Measurements from ENCODE around the gene SLC45A1. TPM values are rescaled to one million over a fixed set of nuclear protein-coding genes. Genes with fewer than 3 reads are reported as not detected.

SLC45A1 gene
- total RNA-seq, 1 donor from 2014 or later: under 0.01 TPM

DNA sequence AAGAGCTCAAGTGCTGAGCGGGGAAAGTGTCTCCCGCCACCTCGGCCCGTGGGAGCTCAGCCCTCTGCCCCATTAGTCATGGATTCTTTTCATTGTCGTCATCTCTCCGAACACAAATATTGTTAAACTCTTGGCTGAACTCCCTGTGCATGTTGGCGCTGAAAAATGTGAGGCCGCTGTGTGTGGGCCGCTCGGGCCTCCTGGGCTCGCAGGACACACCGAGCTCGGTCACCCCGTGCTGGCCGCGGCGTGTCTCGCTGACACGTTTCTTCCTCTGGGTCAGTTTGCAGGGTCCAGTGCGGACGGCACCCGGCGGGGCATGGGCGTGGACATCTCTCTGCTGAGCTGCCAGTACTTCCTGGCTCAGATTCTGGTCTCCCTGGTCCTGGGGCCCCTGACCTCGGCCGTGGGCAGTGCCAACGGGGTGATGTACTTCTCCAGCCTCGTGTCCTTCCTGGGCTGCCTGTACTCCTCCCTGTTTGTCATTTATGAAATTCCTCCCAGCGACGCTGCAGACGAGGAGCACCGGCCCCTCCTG is 25.6 kb downstream of the SLC45A1 start:
- H3K4me1 ChIP-seq (ENCODE audit: control insufficient read depth in 3 of 3, insufficient read depth in 3 of 3, low read length in 3 of 3): peaks cover 10% of the 10 kb centered on the region in 3 donors
- peak overlapping the region in 1 of 3 donors; percentile 58 for H3K4me3 ChIP-seq (ENCODE audit: low read length in 3 of 3)
- H3K27me3 ChIP-seq (ENCODE audit: control insufficient read depth in 3 of 3, insufficient read depth in 3 of 3, low read length in 3 of 3): no peaks in the 10 kb centered on the region
- peak overlapping the region in 2 of 3 donors; percentile 40 to 71 for H3K9ac ChIP-seq (ENCODE audit: low read depth in 1 of 3, low read length in 3 of 3)
- H3K27ac ChIP-seq (ENCODE audit: low read depth, low read length): peak overlapping the region; percentile 40
- no peaks in the 10 kb centered on the region for H3K9me3 ChIP-seq (ENCODE audit: control insufficient read depth in 3 of 3, low read length in 3 of 3)
- H3K36me3 ChIP-seq (ENCODE audit: control insufficient read depth in 3 of 3, insufficient read depth in 3 of 3, low read length in 3 of 3): peaks cover 0 to 2% (median 0%) of the 10 kb centered on the region in 3 donors

DNA sequence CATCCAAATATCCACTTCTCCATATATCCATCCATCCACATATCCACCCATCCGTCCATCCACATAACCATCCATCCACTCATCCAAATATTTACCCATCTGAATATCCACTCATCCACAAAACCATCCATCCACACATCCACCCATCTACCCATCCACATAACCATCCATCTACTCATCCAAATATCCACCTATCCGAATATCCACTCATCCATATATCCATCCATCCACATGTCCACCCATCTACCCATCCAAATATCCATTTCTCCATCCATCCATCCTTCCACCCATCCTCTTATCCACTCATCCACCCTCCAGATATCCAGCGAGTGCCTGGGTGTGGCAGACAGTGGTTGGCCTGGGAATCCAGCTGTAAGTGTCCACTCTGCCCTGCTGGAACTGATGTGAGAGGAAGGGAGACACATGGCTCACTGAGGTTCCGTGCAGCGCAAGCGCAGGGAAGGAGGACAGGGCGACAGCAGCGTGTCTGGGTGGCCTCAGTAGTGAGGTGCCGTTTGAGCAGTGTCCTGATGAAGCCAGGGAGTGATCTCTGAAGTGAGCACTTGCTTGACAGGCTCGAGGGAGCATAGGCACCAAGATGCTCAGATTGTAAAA is 27.1 kb downstream of the SLC45A1 start:
- peak overlapping the region in 1 of 3 donors; percentile 16 for H3K9ac ChIP-seq (ENCODE audit: low read depth in 1 of 3, low read length in 3 of 3)
- H3K27me3 ChIP-seq (ENCODE audit: control insufficient read depth in 3 of 3, insufficient read depth in 3 of 3, low read length in 3 of 3): no peaks in the 10 kb centered on the region
- H3K36me3 ChIP-seq (ENCODE audit: control insufficient read depth in 3 of 3, insufficient read depth in 3 of 3, low read length in 3 of 3): no peaks in the 10 kb centered on the region
- no peaks in the 10 kb centered on the region for H3K9me3 ChIP-seq (ENCODE audit: control insufficient read depth in 3 of 3, low read length in 3 of 3)
- no peak overlapping the region for H3K4me3 ChIP-seq (ENCODE audit: low read length in 3 of 3)
- H3K27ac ChIP-seq (ENCODE audit: low read depth, low read length): no peak overlapping the region
- peaks cover 13 to 23% (median 19%) of the 10 kb centered on the region in 3 donors for H3K4me1 ChIP-seq (ENCODE audit: control insufficient read depth in 3 of 3, insufficient read depth in 3 of 3, low read length in 3 of 3)

DNA sequence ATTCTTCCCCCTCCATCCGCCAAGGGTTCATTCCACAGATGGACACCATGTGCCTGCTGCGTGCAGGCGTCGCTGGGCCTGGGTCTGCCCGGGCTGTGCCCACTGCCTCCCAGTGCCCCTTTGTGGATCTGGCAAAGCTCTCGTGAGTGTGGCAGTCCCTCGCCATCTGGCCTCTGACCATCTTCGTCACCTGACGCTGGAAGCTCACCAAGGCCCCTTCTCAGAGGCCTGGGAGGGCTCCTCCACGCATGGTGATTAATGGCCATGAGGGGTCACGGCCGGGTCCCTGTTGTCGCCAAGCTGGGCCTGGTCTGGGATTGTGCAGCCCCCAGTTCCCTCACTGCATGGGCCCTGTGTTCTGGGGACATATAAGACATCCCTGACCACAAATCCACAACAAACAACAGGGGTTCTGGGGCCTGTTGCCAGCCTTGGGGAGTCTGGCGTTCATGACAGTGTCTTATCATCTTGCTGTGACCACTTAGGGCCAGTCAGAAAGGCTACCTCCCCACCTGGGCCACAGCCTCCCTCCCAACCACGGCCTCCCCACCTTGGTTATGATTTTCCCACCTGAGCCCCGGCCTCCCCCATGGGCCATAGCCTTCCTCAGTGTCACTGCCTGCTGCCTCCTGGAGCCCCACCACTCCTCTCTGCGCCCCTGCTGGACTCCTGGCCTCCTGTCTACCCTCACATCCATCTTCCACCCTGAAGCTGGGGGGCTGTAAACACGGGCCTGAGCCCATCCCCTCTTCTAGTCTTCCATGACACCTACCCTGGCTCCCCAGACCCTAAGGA is 27.9 kb downstream of the SLC45A1 start:
- no peak overlapping the region for H3K9ac ChIP-seq (ENCODE audit: low read depth in 1 of 3, low read length in 3 of 3)
- no peak overlapping the region for H3K4me3 ChIP-seq (ENCODE audit: low read length in 3 of 3)
- no peaks in the 10 kb centered on the region for H3K27me3 ChIP-seq (ENCODE audit: control insufficient read depth in 3 of 3, insufficient read depth in 3 of 3, low read length in 3 of 3)
- peaks cover 19 to 26% (median 22%) of the 10 kb centered on the region in 3 donors for H3K4me1 ChIP-seq (ENCODE audit: control insufficient read depth in 3 of 3, insufficient read depth in 3 of 3, low read length in 3 of 3)
- H3K9me3 ChIP-seq (ENCODE audit: control insufficient read depth in 3 of 3, low read length in 3 of 3): no peaks in the 10 kb centered on the region
- no peak overlapping the region for H3K27ac ChIP-seq (ENCODE audit: low read depth, low read length)
- H3K36me3 ChIP-seq (ENCODE audit: control insufficient read depth in 3 of 3, insufficient read depth in 3 of 3, low read length in 3 of 3): no peaks in the 10 kb centered on the region

DNA sequence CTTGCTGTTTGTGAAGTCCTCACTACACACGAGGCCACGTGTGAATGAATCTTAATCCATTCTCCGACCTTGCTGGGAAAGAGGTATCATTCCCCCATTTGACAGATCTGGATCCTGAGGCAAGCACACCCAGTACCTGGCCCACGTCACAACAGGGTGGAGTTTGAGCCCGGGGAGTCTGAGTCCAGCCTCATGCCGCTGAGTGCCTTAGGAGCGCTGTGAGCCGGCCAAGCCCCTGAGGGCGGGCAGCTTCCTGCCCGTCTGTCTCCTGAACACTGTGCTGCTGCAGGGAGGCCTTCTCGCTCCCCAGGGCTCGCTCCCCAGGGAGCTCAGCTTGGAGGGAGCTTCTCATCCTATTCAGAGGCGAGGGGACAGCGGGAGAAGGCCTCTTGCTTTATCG is 29.7 kb downstream of the SLC45A1 start:
- H3K4me3 ChIP-seq (ENCODE audit: low read length in 3 of 3): no peak overlapping the region
- H3K9me3 ChIP-seq (ENCODE audit: control insufficient read depth in 3 of 3, low read length in 3 of 3): no peaks in the 10 kb centered on the region
- no peak overlapping the region for H3K27ac ChIP-seq (ENCODE audit: low read depth, low read length)
- H3K27me3 ChIP-seq (ENCODE audit: control insufficient read depth in 3 of 3, insufficient read depth in 3 of 3, low read length in 3 of 3): no peaks in the 10 kb centered on the region
- H3K4me1 ChIP-seq (ENCODE audit: control insufficient read depth in 3 of 3, insufficient read depth in 3 of 3, low read length in 3 of 3): peaks cover 25 to 34% (median 32%) of the 10 kb centered on the region in 3 donors
- H3K9ac ChIP-seq (ENCODE audit: low read depth in 1 of 3, low read length in 3 of 3): no peak overlapping the region
- peaks cover 0 to 4% (median 0%) of the 10 kb centered on the region in 3 donors for H3K36me3 ChIP-seq (ENCODE audit: control insufficient read depth in 3 of 3, insufficient read depth in 3 of 3, low read length in 3 of 3)

DNA sequence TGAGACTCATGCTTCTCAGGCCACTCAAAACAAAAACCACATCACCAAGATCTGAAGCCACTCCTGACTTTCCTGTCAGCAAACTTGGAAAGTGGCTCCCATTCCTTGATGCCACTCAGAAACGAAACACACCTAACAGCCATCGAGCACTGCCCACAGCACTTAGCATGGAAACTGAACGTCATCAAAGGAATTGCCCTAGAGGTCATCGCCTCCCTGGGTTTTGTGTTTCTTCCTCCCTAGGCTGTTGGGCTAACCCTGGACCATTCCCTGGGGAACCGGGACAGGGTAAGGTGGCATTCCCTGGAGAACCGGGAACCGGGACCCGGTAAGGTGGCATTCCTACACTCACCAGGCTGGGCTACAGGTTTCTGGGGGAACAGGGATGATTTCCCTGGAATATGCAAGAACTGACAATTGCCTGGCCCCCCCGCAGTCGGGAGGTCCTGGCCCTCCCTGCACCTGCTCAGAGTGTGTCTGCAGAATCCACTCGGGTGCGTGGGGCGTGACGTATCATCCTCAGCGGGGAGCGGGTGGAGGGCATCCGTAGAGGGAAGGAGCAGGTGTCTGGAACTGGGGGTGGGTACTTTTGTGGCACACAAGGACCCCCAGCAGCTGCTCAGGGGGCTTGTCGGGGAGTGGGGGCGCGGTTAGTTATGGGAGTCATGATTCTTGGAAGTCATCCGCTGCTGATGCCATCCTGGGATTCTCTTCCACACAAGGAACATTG is 30.3 kb downstream of the SLC45A1 start:
- Histone ChIP-seq H3K27ac (ENCODE audit: low read depth, low read length) (no peak overlapping the region), H3K27me3 (ENCODE audit: control insufficient read depth in 3 of 3, insufficient read depth in 3 of 3, low read length in 3 of 3) (no peaks in the 10 kb centered on the region), H3K9me3 (ENCODE audit: control insufficient read depth in 3 of 3, low read length in 3 of 3) (no peaks in the 10 kb centered on the region), H3K36me3 (ENCODE audit: control insufficient read depth in 3 of 3, insufficient read depth in 3 of 3, low read length in 3 of 3) (peaks cover 0 to 10% (median under 1%) of the 10 kb centered on the region in 3 donors), H3K9ac (ENCODE audit: low read depth in 1 of 3, low read length in 3 of 3) (peak overlapping the region in 1 of 3 donors; percentile 25), H3K4me3 (ENCODE audit: low read length in 3 of 3) (no peak overlapping the region), H3K4me1 (ENCODE audit: control insufficient read depth in 3 of 3, insufficient read depth in 3 of 3, low read length in 3 of 3) (peaks cover 23 to 35% (median 33%) of the 10 kb centered on the region in 3 donors)

DNA sequence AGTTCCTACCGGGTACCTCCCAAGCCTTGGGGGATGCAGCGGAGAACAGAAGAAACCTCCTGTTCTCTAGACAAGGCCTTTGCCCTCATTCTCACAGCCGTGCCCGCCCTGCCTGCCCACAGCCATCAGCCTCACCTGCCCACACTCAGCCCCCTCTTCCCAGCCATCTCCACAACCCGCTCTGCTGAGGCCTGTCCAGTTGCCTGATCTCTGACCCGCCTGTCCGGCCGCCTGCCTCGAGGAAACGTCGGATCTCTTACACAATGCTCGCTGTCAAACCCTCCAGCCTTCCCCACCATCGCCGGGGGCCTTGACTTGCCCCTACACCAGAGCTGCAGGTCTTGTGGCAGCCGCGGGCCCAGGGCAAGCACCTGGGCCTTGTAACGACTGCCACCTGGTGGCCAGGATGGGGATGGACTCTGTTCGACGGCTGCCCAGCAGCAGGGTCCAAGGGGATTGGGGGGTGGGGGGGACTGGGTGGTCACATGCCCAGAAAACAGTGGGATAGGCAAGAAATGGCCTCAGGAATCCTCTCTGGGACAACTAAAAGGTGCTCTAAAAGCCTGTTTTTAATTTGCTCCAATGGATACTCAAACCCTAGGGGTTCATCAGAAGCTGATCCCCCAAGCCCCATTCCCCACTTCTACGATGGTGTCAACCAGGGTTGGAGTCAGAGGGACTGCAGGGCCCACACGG is 31.0 kb downstream of the SLC45A1 start:
- H3K27ac ChIP-seq (ENCODE audit: low read depth, low read length): no peak overlapping the region
- no peak overlapping the region for H3K4me3 ChIP-seq (ENCODE audit: low read length in 3 of 3)
- no peaks in the 10 kb centered on the region for H3K9me3 ChIP-seq (ENCODE audit: control insufficient read depth in 3 of 3, low read length in 3 of 3)
- peak overlapping the region in 1 of 3 donors; percentile 25 for H3K9ac ChIP-seq (ENCODE audit: low read depth in 1 of 3, low read length in 3 of 3)
- H3K27me3 ChIP-seq (ENCODE audit: control insufficient read depth in 3 of 3, insufficient read depth in 3 of 3, low read length in 3 of 3): no peaks in the 10 kb centered on the region
- H3K4me1 ChIP-seq (ENCODE audit: control insufficient read depth in 3 of 3, insufficient read depth in 3 of 3, low read length in 3 of 3): peaks cover 24 to 35% (median 32%) of the 10 kb centered on the region in 3 donors
- H3K36me3 ChIP-seq (ENCODE audit: control insufficient read depth in 3 of 3, insufficient read depth in 3 of 3, low read length in 3 of 3): peaks cover 7 to 16% (median 8%) of the 10 kb centered on the region in 3 donors

DNA sequence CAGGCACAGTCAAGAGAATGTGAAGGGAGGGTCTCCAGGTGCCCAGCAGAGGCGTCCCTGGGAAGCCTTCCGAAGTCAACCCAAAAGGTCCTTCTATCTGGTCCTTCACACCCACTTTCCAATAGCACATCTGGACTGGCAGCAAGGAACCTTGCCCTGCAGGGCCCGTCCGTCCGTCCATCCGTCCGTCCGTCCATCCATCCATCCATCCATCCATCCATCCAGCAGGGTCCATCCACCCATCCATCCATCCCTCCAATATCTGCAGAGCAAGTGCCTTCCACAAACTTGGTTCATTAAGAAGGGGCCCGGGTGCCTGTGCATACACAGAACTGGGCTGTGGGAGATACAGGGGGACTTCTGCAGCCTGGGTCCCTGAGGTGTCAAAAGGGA is 31.6 kb downstream of the SLC45A1 start:
- Histone ChIP-seq H3K9me3 (ENCODE audit: control insufficient read depth in 3 of 3, low read length in 3 of 3) (no peaks in the 10 kb centered on the region), H3K27me3 (ENCODE audit: control insufficient read depth in 3 of 3, insufficient read depth in 3 of 3, low read length in 3 of 3) (no peaks in the 10 kb centered on the region), H3K4me1 (ENCODE audit: control insufficient read depth in 3 of 3, insufficient read depth in 3 of 3, low read length in 3 of 3) (peaks cover 23 to 38% (median 35%) of the 10 kb centered on the region in 3 donors), H3K27ac (ENCODE audit: low read depth, low read length) (no peak overlapping the region), H3K4me3 (ENCODE audit: low read length in 3 of 3) (no peak overlapping the region), H3K9ac (ENCODE audit: low read depth in 1 of 3, low read length in 3 of 3) (no peak overlapping the region), H3K36me3 (ENCODE audit: control insufficient read depth in 3 of 3, insufficient read depth in 3 of 3, low read length in 3 of 3) (peaks cover 10 to 19% (median 10%) of the 10 kb centered on the region in 3 donors)

DNA sequence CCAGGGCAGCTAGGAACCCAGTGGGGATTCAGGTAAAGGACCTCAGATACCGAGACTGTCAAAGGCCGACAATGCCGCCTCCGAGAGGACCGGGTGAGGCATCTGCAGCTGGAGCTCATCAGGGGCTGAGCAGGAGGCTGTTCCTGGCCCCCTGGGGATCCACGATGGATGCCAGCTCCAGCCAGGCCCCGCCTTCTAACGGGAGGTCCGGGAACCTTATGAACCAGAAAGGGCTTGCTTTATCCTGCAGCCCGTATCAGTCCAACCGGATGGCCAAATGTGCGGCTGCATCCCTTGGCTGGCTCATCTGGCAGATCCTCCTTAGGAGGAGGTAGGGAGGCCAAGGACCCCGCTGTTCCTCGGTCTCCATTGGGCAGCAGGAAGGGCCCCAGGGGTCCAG is 32.0 kb downstream of the SLC45A1 start:
- no peak overlapping the region for H3K4me3 ChIP-seq (ENCODE audit: low read length in 3 of 3)
- H3K27ac ChIP-seq (ENCODE audit: low read depth, low read length): no peak overlapping the region
- peaks cover 13 to 23% (median 15%) of the 10 kb centered on the region in 3 donors for H3K36me3 ChIP-seq (ENCODE audit: control insufficient read depth in 3 of 3, insufficient read depth in 3 of 3, low read length in 3 of 3)
- no peaks in the 10 kb centered on the region for H3K9me3 ChIP-seq (ENCODE audit: control insufficient read depth in 3 of 3, low read length in 3 of 3)
- H3K9ac ChIP-seq (ENCODE audit: low read depth in 1 of 3, low read length in 3 of 3): peak overlapping the region in 2 of 3 donors; percentile 12 to 25
- peaks cover 23 to 38% (median 36%) of the 10 kb centered on the region in 3 donors for H3K4me1 ChIP-seq (ENCODE audit: control insufficient read depth in 3 of 3, insufficient read depth in 3 of 3, low read length in 3 of 3)
- no peaks in the 10 kb centered on the region for H3K27me3 ChIP-seq (ENCODE audit: control insufficient read depth in 3 of 3, insufficient read depth in 3 of 3, low read length in 3 of 3)

DNA sequence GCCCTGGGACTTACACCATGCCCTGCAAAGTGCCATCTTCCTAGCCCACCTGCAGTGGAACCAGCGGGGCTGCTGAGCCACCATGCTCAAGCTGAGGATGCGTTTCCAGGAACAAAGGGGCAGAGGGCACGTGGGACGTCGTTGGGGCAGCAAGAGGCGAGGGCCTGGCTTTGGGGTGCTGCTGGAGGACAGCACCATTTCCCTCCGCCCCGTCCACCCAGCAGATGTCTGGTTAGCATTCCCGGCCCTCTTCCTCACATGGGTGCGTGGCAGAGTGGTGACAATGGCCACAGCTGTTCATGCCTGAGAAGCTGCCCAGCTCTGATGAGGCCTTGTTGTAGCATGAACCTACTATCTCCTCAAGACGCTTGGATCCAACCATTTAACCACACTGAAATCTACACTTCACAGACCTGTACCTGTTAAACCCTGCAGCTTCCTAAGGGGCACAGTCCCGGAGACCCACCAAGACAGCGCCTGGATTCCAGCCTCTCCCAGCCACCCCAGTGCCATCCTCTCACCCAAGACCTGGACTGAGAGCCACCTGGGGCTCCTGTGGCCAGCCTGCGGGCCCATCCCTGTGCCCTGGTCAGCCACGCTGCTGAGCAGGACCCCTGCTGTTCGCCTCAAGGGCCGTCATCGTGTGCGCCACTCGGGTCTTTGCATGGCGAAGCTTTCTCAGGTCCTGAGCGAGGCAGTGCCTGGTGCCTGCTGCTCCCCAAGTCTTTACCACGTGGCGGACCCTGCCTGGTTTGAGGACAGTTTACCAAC is 33.2 kb downstream of the SLC45A1 start:
- Histone ChIP-seq H3K4me1 (ENCODE audit: control insufficient read depth in 3 of 3, insufficient read depth in 3 of 3, low read length in 3 of 3) (peaks cover 28 to 48% (median 48%) of the 10 kb centered on the region in 3 donors), H3K9me3 (ENCODE audit: control insufficient read depth in 3 of 3, low read length in 3 of 3) (no peaks in the 10 kb centered on the region), H3K27ac (ENCODE audit: low read depth, low read length) (no peak overlapping the region), H3K36me3 (ENCODE audit: control insufficient read depth in 3 of 3, insufficient read depth in 3 of 3, low read length in 3 of 3) (peaks cover 24 to 34% (median 27%) of the 10 kb centered on the region in 3 donors), H3K9ac (ENCODE audit: low read depth in 1 of 3, low read length in 3 of 3) (no peak overlapping the region), H3K4me3 (ENCODE audit: low read length in 3 of 3) (no peak overlapping the region), H3K27me3 (ENCODE audit: control insufficient read depth in 3 of 3, insufficient read depth in 3 of 3, low read length in 3 of 3) (no peaks in the 10 kb centered on the region)
